ENCODE measurements around the gene OR5B17.
"Not testable (repeated sequence)": the region's sequence is repeated elsewhere in the genome, so short reads cannot be mapped to it uniquely, and the experiment has no call there.

Gene OR5B17

GRCh38 chr11:58358969-58359368 lies at the start of gene OR5B17:
Gene OR5B17, minus strand, starts transcription at chr11:58359069. Its CDS starts 0 bp downstream, at chr11:58359069.
- no peak for DNase-seq

GRCh38 chr11:58406774-58407173 lies 47.9 kb upstream of the OR5B17 start, which contains the start of gene OR5B3:
Gene OR5B3, minus strand, starts transcription at chr11:58406874. Its CDS starts 3,465 bp downstream, at chr11:58403409.
- no peak for DNase-seq

GRCh38 chr11:58399622-58400021 lies 40.8 kb upstream of the OR5B17 start:
- not testable (repeated sequence) for DNase-seq

- no peak for DNase-seq
These were observed 36.7 kb upstream of the OR5B17 start for GRCh38 chr11:58395581-58395980.

- DNase-seq, result no peak
These were observed 35.3 kb upstream of the OR5B17 start for GRCh38 chr11:58394195-58394594.

- no peak for DNase-seq
These were observed 33.9 kb upstream of the OR5B17 start for GRCh38 chr11:58392746-58393145.

- no peak for DNase-seq
These were observed 33.0 kb upstream of the OR5B17 start for GRCh38 chr11:58391879-58392278.

GRCh38 chr11:58390551-58391063 lies 31.7 kb upstream of the OR5B17 start:
- no peak for DNase-seq

- DNase-seq, result no peak
These were observed 4.1 kb downstream of the OR5B17 start for GRCh38 chr11:58354727-58355126.

GRCh38 chr11:58345204-58345603 lies 13.7 kb downstream of the OR5B17 start:
- DNase-seq, result no peak

GRCh38 chr11:58334708-58335107 lies 24.2 kb downstream of the OR5B17 start:
- DNase-seq, result no peak

GRCh38 chr11:58330861-58331260 lies 28.0 kb downstream of the OR5B17 start:
- DNase-seq, result no peak

- no peak for DNase-seq
These were observed 40.3 kb downstream of the OR5B17 start for GRCh38 chr11:58318532-58318931.

GRCh38 chr11:58316142-58316541 lies 42.7 kb downstream of the OR5B17 start:
- DNase-seq, result no peak

Measured in NCI-H524 treated with DMSO at 0.1 percent for 48 hours (cell line).